ENCODE measurements around the gene RASSF4. TPM values are rescaled to one million over a fixed set of nuclear protein-coding genes. Genes with fewer than 3 reads are reported as not detected.

The RASSF4 gene
- total and polyA plus RNA-seq, 9 of the 15 experiments (the other 6 are each of a cell fraction or from before 2014, with no cell fraction given), result 0.01 to 0.62 (median 0.11) TPM; not detected in 3

GRCh38 chr10:44933451-44934321, 25.9 kb upstream of the RASSF4 start:
- intact Hi-C loops (cut with micrococcal nuclease) (no loop called here), in situ Hi-C loops (cut with MboI) (no loop called here)
- TF ChIP-seq SMAD2 (IDR thresholded peaks at IDR 0.05; ENCODE audit: low read depth, low read length), result no peak
- TF ChIP-seq STAG1 (CRISPR knock-in tag; IDR thresholded peaks at IDR 0.05; ENCODE audit: borderline replicate concordance), result no peak
- TF ChIP-seq DNMT1 (IDR thresholded peaks at IDR 0.05), result no peak
- no peak for TF ChIP-seq ZKSCAN3 (CRISPR knock-in tag; IDR thresholded peaks at IDR 0.05)
- TF ChIP-seq GABPB1 (CRISPR knock-in tag; IDR thresholded peaks at IDR 0.05), result no peak
- no peak for TF ChIP-seq TEAD4 (IDR thresholded peaks at IDR 0.05; ENCODE audit: low read length)
- no peak for TF ChIP-seq TEAD4 (CRISPR knock-in tag; IDR thresholded peaks at IDR 0.05; ENCODE audit: borderline replicate concordance)
- no peak for TF ChIP-seq HMGXB4 (CRISPR knock-in tag; IDR thresholded peaks at IDR 0.05)
- no peak for TF ChIP-seq ZNF77 (CRISPR knock-in tag; IDR thresholded peaks at IDR 0.05)
- TF ChIP-seq FOXM1 (IDR thresholded peaks at IDR 0.05; ENCODE audit: low read depth), result no peak
- no peak for TF ChIP-seq FOXM1 (CRISPR knock-in tag; IDR thresholded peaks at IDR 0.05; ENCODE audit: low read depth)
- TF ChIP-seq CXXC5 (CRISPR knock-in tag; IDR thresholded peaks at IDR 0.05), result no peak
- TF ChIP-seq ZNF146 (CRISPR knock-in tag; IDR thresholded peaks at IDR 0.05; ENCODE audit: unreplicated experiment), result no peak
- no peak for TF ChIP-seq CTBP1 (IDR thresholded peaks at IDR 0.05; ENCODE audit: borderline replicate concordance)
- H3K4me2 ChIP-seq (ENCODE audit: insufficient read depth, low read length), result no peak overlapping the region
- peaks cover 2% of the 10 kb centered on the region; the same call in 1 of the 2 replicates for H4K20me1 ChIP-seq (replicated peaks; ENCODE audit: control insufficient read depth, insufficient read depth, low read length)
- H3K36me3 ChIP-seq (ENCODE audit: control insufficient read depth, insufficient read depth, low read length), result no peaks in the 10 kb centered on the region
- H3K4me1 ChIP-seq (replicated peaks in 1 of 2; ENCODE audit: control insufficient read depth in 2 of 2, insufficient read depth in 2 of 2, low read length in 2 of 2), result no peaks in the 10 kb centered on the region
- ChIA-PET POLR2A (interaction anchor here (1.0 to 1.2 kb wide), 3 partner anchors 30 to 62 kb away, joined by 3 to 4 read pairs (median 3); no protein-coding TSS in a partner anchor), CTCF (ENCODE audit: low intra/inter-chr PET ratio) (interaction anchor here (1.2 to 3.7 kb wide), 4 partner anchors 41 to 75 kb away, joined by 5 to 32 read pairs (median 16); no protein-coding TSS in a partner anchor)
- H3K4me3 ChIP-seq, result no peak overlapping the region
- FAIRE-seq (no peak), ATAC-seq (no peak), DNase-seq (ENCODE audit: extremely low read depth in 1 of 4, low spot score in 3 of 4) (no peak)
- no peak overlapping the region for H3K9ac ChIP-seq (ENCODE audit: insufficient read depth in 1 of 2, low read depth in 2 of 2, low read length in 2 of 2)
- H3K9me1 ChIP-seq (ENCODE audit: control insufficient read depth, insufficient read depth, low read length), result no peaks in the 10 kb centered on the region
- WGBS (ENCODE audit: insufficient coverage, low coverage, missing lambda C conversion rate), result 4% methylated on average over 9 of the region's 9 CpGs
- no peak overlapping the region for H3K27ac ChIP-seq (ENCODE audit: extremely low read depth, low read depth, low read length)
- H3K79me2 ChIP-seq (ENCODE audit: control insufficient read depth, insufficient read depth, low read length), result no peaks in the 10 kb centered on the region
- H3K9me3 ChIP-seq (replicated peaks; ENCODE audit: control insufficient read depth, insufficient read depth, low read depth, low read length), result no peaks in the 10 kb centered on the region
- no TSS peak for BruUV-seq (replicated peaks)
- H3K27me3 ChIP-seq (ENCODE audit: control insufficient read depth in 2 of 2, insufficient read depth in 2 of 2, low read length in 2 of 2), result peaks cover 9 to 50% of the 10 kb centered on the region in 2 experiments; a peak in 4 of 5 replicates
- no peak overlapping the region for H2AFZ ChIP-seq (ENCODE audit: low read depth, low read length)
